ENCODE measurements around the gene CLIC6. TPM values are rescaled to one million over a fixed set of nuclear protein-coding genes. Genes with fewer than 3 reads are reported as not detected.

The CLIC6 gene
- total and polyA plus RNA-seq, 2 of the 4 experiments (the other 2 are of a cell fraction), result not detected

DNA sequence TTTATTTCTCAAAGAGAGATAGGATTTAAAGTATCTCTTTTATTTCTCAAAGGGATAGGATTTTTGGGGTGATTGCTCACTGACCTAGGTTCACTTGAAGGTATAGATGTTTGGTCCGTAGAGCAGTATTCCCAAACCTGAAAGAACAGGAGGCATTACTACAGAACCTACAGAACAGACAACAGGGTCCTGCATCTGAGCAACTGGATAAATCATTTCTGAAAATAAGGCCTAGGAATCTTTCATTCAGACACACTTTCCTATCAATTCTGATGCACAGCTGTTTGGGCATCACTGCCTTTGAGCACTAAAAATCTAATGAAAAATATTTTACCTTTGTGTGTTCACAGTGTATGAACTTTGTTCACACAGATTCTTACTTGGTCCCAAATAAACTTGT, 17.2 kb upstream of the CLIC6 start:
- intact Hi-C loops (cut with micrococcal nuclease), result no loop called here
- Histone ChIP-seq H2BK15ac (ENCODE audit: low read depth, low read length) (no peak overlapping the region), H4K20me1 (ENCODE audit: insufficient read depth, low read length) (no peaks in the 10 kb centered on the region), H3K4ac (ENCODE audit: low read depth, low read length) (no peak overlapping the region), H3K4me1 (ENCODE audit: control insufficient read depth, insufficient read depth, low read length) (peaks cover 3% of the 10 kb centered on the region; the same call in 1 of the 2 replicates), H4K5ac (ENCODE audit: low read depth, low read length) (no peak overlapping the region), H2BK5ac (ENCODE audit: low read depth, low read length, poor library complexity, severe bottlenecking) (no peak overlapping the region), H3K27me3 (ENCODE audit: control insufficient read depth, insufficient read depth, low read length) (peaks cover 41% of the 10 kb centered on the region), H4K8ac (ENCODE audit: low read depth in 2 of 2, low read length in 2 of 2) (no peak overlapping the region), H3K14ac (replicated peaks; ENCODE audit: low read depth, low read length) (no peak overlapping the region), H2BK20ac (ENCODE audit: low read depth, low read length) (no peak overlapping the region), H2AK5ac (ENCODE audit: low read depth, low read length) (no peak overlapping the region), H3K4me2 (ENCODE audit: low read depth, low read length) (no peak overlapping the region), H3K9ac (ENCODE audit: low read depth, low read length) (no peak overlapping the region), H3K4me3 (ENCODE audit: insufficient read depth, low read depth, low read length) (no peak overlapping the region), H3K18ac (ENCODE audit: low read depth, low read length) (no peak overlapping the region), H2AK9ac (replicated peaks; ENCODE audit: low read depth, low read length, poor library complexity) (no peak overlapping the region), H3K56ac (ENCODE audit: extremely low read depth, insufficient read depth, low read length) (no peak overlapping the region), H3K9me3 (ENCODE audit: control insufficient read depth, insufficient read depth, low read length) (peaks cover 10% of the 10 kb centered on the region), H3K23ac (ENCODE audit: low read depth, low read length) (no peak overlapping the region), H3K27ac (ENCODE audit: insufficient read depth, low read length) (no peak overlapping the region), H3K36me3 (ENCODE audit: control insufficient read depth, insufficient read depth, low read length) (no peaks in the 10 kb centered on the region), H2BK120ac (ENCODE audit: low read depth, low read length) (no peak overlapping the region), H2AFZ (replicated peaks; ENCODE audit: low read length, poor library complexity) (no peak overlapping the region), H3K79me1 (ENCODE audit: low read depth in 1 of 2, low read length in 2 of 2) (no peaks in the 10 kb centered on the region), H4K91ac (ENCODE audit: insufficient read depth, low read depth, low read length) (no peak overlapping the region), H3K9me1 (ENCODE audit: insufficient read depth, low read length) (no peaks in the 10 kb centered on the region)
- in situ Hi-C loops (cut with MboI; ENCODE audit: low sequenced_read_pairs), result no loop called here
- ChIA-PET POLR2A (ENCODE audit: unreplicated experiment) (no interaction called here), CTCF (no interaction called here)
- DNase-seq (no peak), ATAC-seq (ENCODE audit: low read depth) (no peak)
- no CpG with 5 or more reads among the region's 1 CpG for WGBS, 2 experiments (ENCODE audit: extremely low coverage in 2 of 2, insufficient read length in 1 of 2)
- TF ChIP-seq NFE2L2 (IDR thresholded peaks at IDR 0.05; ENCODE audit: low read depth, low read length) (no peak), RFX5 (IDR thresholded peaks at IDR 0.05; ENCODE audit: low read depth, low read length) (no peak), BHLHE40 (IDR thresholded peaks at IDR 0.05; ENCODE audit: low read depth, low read length) (no peak), FOS (IDR thresholded peaks at IDR 0.05; ENCODE audit: low read depth, low read length) (no peak), RAD21 (IDR thresholded peaks at IDR 0.05; ENCODE audit: low read length) (no peak), CEBPB (IDR thresholded peaks at IDR 0.05; ENCODE audit: low read depth, low read length) (no peak), MAZ (IDR thresholded peaks at IDR 0.05; ENCODE audit: borderline replicate concordance, low read depth, low read length) (no peak), POLR2A (IDR thresholded peaks at IDR 0.05; ENCODE audit: low read depth, low read length) (no peak), CHD1 (IDR thresholded peaks at IDR 0.05; ENCODE audit: low read depth, low read length) (no peak), MXI1 (IDR thresholded peaks at IDR 0.05; ENCODE audit: borderline replicate concordance, low read depth, low read length) (no peak), RCOR1 (IDR thresholded peaks at IDR 0.05; ENCODE audit: insufficient replicate concordance, low read length) (no peak)
- TF ChIP-seq, protein P1, sequence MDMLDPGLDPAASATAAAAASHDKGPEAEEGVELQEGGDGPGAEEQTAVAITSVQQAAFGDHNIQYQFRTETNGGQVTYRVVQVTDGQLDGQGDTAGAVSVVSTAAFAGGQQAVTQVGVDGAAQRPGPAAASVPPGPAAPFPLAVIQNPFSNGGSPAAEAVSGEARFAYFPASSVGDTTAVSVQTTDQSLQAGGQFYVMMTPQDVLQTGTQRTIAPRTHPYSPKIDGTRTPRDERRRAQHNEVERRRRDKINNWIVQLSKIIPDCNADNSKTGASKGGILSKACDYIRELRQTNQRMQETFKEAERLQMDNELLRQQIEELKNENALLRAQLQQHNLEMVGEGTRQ (IDR thresholded peaks at IDR 0.05; ENCODE audit: low read depth, low read length), result no peak
- TF ChIP-seq, protein P2, sequence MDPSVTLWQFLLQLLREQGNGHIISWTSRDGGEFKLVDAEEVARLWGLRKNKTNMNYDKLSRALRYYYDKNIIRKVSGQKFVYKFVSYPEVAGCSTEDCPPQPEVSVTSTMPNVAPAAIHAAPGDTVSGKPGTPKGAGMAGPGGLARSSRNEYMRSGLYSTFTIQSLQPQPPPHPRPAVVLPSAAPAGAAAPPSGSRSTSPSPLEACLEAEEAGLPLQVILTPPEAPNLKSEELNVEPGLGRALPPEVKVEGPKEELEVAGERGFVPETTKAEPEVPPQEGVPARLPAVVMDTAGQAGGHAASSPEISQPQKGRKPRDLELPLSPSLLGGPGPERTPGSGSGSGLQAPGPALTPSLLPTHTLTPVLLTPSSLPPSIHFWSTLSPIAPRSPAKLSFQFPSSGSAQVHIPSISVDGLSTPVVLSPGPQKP (IDR thresholded peaks at IDR 0.05; ENCODE audit: borderline replicate concordance, low read depth, low read length), result no peak
- no TSS peak for BruUV-seq (replicated peaks)
- dilution Hi-C loops (cut with HindIII; ENCODE audit: low sequenced_read_pairs, unreplicated experiment), result no loop called here

Measured in IMR-90 (cell line).